IPS-18c (cell line): ENCODE results near the gene EFEMP2.

Experiments used
- H3K4me3 ChIP-seq: 2 replicates; pipeline ENCODE4 v1.7.0; 2013; ENCODE audit warnings: low read depth, mild to moderate bottlenecking, low read length, moderate library complexity; ENCODE audit not compliant: insufficient read depth
- H3K9me3 ChIP-seq: one replicate; pipeline ENCODE4 v1.6.1; 2013; ENCODE audit warnings: mild to moderate bottlenecking, low read length, moderate library complexity; ENCODE audit not compliant: control insufficient read depth, insufficient read depth

The EFEMP2 gene

GRCh38 chr11:65873318-65874156 is 937 bp upstream of the EFEMP2 start:
- H3K9me3 ChIP-seq = no peaks in the 10 kb centered on the region
- peak overlapping the region; percentile 71 for H3K4me3 ChIP-seq

DNA sequence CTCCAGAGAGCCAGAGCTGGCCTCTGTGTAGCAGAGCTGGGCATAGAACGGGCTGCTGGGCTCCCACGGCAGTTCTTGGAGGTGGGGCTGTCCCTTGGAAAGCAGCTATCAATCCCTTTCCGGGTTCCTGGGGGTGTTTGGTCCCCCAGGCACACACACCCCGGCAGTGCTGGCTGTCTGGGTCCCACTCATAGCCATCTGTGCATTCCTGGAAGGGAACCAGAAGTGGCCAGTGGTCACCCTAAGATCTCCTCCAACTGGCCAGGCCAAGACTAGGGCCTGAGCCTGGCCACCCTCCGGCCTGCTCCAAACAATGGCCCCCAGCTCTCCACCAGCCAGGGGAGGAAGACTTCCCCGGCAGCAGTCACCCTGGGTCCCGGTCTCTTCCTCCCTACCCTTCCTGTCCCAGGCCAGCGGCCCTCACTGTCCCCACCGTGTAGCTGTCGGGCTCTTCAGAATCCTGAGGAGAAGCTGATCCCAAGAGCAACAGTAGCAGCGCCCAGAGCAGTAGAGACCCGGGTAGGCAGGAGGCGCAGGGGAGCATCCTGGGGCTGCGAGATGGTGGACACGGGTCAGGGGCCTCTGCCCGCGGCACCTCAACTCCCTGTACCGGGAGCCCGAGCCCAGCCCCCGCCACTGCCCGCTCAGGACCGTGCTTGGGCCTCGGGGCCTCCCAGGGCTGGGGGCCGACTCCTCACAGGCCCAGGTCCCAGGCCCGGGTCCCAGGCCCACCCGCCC is 620 bp downstream of the EFEMP2 start:
- Histone ChIP-seq H3K9me3 (no peaks in the 10 kb centered on the region), H3K4me3 (peak overlapping the region; percentile 46)

DNA sequence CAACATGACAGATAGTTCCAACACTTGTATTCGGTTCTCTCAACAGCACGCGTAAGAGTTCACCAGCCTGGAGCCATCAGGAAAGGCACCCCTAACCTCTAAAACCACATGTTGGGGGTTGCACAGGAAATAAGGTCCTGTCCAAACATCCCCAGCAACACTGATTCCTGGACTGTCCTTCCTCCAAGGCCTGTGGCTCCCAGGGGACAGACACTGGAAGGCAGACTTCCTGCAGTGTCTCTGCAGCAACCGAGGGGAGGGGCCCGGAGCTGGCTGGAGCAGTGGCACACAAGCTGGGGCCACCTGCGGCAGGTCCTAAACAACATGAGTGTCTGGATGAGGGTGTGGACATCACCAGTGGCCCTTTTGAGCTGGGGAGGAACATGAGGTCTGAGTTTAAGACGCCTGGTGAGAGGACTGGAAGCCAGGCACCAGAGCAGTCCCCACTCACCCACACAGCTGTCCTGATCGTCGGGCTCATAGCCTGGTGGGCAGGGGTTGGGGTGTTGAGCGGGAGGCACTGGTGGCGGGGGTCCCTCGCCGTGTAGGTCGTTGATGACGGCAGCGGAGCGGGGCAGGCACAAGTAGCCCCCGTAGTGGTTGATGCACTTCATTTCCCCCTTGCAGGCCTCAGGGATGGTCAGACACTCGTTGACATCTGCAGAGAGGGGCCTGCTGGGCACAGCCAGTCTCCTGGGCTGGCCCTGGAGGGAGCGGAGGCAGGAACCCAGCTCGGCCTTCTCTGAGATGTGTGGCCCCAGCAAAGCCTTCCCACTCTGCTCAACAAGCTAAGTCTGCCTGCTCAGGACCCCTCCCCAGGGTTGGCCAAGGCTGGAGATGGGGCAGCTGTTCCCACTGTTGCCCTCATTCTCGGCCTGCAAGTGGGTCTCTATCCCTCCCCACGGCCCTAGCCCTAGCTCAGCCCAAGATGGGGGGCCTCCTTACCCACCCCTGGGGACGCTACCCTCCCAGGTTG is 1.6 kb downstream of the EFEMP2 start:
- H3K4me3 ChIP-seq = no peak overlapping the region

DNA sequence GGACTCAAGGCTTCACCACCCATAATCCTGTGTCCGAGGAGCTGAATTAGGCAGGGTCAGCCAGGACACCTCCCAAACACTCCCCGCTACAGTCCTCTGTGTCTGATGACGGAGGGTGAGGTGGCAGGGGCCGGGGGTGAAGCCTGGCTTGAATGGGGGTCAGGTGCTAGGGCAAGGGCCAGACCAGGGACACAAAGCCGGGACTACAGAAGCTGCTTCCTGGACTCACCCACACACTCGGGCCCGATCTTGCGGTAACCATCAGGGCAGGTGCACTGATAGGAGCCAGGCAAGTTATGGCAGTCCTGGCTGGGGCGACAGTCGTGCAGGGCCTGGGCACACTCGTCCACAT is 2.3 kb downstream of the EFEMP2 start:
- Histone ChIP-seq H3K9me3 (no peaks in the 10 kb centered on the region), H3K4me3 (no peak overlapping the region)

More for the DNA sequence above, 1.6 kb downstream of the EFEMP2 start:
- H3K9me3 ChIP-seq = no peaks in the 10 kb centered on the region

DNA sequence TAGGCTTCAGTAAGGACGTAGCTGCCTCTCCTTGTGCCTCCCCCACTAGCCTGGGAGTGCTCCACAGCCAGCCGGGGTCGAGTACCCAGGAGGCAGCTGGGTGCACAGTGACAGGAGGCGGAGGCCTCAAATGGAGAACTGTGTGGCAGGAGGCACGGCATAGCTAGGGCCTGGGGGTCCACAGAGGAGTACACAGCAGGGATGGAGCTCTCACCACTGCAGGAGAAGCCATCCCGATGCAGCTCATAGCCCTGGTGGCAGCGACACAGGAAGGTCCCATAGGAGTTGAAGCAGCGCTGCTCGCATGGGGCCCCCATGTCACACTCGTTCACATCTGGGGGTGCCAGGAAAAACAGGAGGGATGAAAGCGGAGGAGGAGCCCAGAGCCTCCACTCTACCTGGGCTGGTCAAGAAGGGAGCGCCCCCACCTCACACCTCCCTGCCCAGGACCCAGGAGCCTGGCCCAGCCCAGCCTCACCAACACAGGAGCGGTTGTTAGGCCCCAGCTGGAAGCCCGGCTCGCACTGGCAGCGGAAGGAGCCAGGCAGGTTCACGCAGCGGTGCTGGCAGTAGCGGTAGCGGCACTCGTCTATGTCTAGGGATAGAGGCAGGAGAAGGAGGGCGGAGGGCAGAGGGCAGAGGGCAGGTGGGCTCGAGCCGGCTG is 2.8 kb downstream of the EFEMP2 start:
- Histone ChIP-seq H3K4me3 (no peak overlapping the region), H3K9me3 (no peaks in the 10 kb centered on the region)

DNA sequence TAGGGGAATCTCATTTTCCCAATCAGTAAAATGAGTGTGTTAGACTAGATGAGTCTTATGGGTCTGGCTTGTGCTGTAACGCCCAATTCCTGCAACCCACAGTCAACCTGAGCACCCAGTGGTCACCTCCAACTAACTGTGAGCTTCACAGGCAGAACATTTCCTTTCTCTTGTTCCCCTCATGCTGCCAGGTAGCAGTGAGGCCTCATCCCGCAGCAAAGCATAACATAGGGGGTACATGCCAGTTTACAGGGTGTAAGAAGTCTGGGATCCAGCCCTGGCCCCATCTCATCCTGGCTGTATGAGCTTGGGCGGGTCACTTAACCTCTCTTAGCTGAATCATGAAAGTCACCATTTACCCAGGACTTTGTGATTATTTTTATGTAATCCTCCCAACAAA is 3.7 kb downstream of the EFEMP2 start:
- Histone ChIP-seq H3K9me3 (no peaks in the 10 kb centered on the region), H3K4me3 (no peak overlapping the region)

DNA sequence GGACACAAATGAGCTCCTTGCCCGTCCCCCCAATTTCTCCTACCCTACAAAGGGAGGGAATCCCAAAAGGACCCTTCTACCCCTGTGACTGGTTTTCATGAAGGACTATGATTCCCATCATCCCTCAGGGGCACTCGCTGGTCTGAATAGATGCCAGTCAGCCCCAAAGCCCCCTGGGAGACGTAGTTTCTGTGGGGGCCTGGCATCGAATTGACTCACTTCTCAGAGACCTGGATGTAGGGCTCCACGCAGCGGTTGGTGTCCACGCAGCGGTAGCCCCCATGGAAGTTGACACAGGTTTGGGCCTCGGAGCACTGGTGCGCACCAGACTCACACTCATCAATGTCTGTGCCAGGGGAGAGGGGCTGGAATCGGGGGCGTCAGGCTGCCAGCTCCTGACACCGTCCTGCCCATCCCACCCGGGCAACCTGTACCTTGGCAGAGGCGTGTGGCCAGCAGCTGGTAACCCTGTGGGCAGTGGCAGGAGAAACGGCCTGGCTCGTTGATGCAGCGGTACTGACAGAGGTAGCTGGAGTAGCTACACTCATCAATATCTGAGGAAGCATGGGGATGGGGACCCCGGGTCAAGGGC is 4.4 kb downstream of the EFEMP2 start:
- Histone ChIP-seq H3K4me3 (peak overlapping the region; percentile 41; the same call in 1 of the 2 replicates), H3K9me3 (no peaks in the 10 kb centered on the region)

DNA sequence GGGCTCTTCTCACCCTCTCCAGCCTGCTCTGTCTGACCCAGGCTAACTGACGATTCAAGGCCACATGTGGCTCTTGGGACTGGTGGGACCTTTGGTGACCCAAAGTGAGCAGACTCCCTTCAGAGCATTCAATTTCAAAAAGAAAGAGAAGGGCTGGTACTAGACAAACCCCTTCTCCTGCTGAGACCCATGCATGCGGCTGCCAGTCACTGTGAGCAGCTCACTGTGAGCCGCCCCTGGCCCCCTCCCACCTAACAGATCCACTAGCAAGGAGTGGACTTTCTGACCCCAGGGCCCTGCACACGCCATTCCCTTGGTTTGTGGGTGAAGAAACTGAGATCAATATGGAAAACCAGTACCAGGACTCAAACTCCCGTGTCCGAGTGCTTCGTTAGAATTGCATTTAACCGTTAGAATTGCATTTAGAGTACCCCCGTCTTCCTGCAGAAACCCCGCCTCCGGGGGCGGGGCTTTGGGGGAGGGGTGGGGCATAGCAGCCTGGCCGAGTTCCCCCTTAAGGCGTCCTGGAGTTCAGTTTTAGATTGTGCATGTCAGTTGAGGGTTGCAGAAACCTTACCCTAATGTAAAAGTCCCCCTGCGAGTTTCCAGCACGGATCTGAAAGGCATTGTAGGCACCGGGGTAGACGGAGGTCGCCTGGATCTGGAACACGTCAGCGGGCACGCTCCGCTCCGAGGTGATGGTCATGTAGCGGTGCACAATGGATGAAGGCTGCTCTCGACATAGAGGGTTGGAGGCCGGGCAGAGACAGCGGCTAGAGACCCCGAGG is 5.1 kb downstream of the EFEMP2 start:
- Histone ChIP-seq H3K4me3 (peak overlapping the region; percentile 41; the same call in 1 of the 2 replicates), H3K9me3 (no peaks in the 10 kb centered on the region)

DNA sequence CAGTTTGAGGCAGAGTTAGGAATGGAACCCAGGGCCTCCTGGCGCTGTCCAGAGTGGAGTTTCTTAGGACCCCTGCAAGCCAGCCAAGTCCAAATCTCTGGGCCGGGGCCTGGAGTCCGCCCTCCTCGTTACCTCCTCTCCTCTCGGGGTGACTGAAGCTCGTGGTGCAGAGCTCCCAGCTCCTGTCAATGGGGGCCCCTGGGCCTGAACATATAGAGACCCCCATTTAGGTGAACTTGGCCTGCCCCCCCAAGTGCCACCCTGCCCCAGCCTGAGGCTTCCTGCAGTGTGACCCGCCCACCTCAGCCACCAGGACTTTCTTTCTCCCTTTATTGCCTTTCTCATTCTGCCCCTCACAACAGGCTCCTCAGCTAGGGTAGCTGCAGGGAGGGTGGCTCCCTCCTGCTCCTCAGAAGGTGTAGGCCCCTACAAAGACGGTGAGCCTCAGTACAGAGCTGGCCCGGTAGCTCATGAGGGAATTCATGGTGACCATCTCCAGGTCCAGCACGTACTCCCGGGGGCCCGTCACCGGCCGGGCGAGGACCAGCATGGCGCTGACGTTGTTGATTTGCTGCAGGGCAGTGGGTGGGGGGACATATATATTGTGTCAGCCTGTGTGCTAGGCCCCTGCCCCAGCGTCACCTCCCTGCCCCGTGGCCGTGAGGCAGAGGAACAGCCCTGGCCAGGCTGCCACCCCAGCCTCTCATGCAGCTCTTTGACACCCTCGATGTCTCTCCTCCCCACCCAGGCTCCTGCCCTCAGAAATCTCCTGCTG is 5.9 kb downstream of the EFEMP2 start:
- H3K9me3 ChIP-seq = no peaks in the 10 kb centered on the region
- no peak overlapping the region for H3K4me3 ChIP-seq

DNA sequence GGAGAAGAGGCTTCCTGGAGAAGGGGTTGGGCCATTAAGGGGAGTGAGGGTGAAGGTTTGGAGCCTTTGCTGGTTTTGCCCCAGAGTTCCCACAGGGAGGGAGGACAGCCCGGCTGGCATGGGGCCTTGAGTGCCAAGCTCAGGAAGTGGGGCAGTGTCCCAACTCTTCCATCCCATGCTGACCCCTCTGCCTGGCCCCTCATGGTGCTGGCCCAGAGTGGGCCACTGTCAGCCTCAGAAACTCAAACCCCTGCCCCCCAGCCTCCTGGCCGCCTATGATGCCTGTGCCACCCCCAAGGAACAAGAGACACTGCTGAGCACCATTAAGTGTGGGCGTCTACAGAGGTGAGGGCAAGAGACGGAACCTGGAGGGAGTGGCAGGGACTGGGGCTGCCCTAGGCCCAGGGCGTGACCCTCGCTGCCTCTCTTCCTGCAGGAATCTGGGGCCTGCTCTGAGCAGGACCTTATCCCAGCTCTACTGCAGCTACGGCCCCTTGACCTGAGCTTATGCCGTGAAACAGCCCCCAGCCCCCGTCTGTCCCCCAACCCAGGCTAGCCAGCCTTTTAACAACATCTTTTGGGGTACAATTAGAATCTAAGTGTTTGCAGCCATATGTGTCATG is 6.9 kb downstream of the EFEMP2 start:
- Histone ChIP-seq H3K9me3 (no peaks in the 10 kb centered on the region), H3K4me3 (no peak overlapping the region)

GRCh38 chr11:65864706-65865471 is 7.7 kb downstream of the EFEMP2 start:
- Histone ChIP-seq H3K4me3 (no peak overlapping the region), H3K9me3 (no peaks in the 10 kb centered on the region)

DNA sequence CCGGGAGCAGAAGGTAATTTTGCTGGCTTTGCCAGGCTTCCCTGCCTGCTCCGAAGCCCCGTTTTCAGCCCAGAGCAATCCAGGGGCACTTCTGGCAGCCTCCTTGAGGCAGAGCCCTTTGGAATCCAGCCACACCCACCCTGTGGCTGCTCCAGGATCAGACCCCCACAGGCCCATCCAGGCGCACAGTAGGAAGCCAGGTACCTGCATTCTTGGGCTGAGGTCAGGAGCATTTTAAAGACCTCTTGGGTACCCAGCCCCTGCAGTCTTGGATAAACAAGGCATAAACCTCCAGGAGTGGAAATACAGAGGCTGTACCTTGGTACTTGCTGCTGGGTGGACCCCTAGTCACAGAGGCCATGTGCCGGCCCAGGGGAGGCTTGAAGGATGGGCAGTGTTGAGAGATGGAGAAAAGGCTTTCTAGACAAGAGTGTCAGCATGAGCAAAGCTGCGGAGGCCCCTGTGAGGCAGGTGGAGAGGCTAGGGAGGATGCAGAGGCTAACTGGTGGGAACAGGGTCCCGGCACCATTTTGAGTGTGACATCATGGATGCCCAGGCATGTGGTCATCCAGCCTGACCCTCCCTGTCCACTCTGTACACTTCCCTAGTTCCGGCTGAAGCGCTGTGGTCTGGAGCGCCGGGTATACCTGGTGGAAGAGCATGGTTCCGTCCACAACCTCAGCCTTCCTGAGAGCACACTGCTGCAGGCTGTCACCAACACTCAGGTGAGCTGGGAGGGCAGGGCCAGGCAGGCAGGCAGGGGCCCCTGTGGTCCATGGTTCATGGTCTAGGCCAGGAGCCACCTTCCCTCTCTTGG is 8.5 kb downstream of the EFEMP2 start:
- no peaks in the 10 kb centered on the region for H3K9me3 ChIP-seq
- H3K4me3 ChIP-seq = no peak overlapping the region

DNA sequence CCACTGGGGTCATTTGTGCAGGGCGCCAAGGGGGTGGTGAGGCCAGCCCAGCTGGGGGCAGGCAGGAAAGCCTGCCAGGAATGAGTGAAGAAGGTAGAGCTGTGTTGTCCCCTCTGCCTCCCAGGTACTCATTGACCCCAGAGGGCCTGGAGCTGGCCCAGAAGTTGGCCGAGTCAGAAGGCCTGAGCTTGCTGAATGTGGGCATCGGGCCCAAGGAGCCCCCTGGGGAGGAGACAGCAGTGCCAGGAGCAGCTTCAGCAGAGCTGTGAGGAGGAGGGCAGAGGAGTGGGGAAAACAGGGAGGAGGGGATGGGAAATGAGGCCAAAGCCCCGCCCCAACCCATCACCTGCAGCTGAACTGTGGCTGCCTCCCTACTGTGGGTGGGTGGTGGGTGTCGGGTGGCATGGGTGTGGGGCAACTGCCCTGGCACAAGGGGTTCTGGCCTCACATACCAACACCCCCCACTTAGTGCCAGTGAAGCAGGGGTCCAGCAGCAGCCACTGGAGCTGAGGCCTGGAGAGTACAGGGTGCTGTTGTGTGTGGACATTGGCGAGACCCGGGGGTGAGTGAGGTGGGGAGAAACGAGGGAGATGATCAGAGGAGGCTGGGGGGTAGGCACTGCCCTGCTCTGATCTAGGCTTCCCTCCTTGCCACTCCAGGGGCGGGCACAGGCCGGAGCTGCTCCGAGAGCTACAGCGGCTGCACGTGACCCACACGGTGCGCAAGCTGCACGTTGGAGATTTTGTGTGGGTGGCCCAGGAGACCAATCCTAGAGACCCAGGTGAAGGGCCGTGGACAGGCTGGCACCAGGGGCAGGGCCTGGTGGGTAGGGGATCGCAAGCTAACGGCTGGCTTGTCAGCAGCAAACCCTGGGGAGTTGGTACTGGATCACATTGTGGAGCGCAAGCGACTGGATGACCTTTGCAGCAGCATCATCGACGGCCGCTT is 9.4 kb downstream of the EFEMP2 start:
- Histone ChIP-seq H3K9me3 (no peaks in the 10 kb centered on the region), H3K4me3 (no peak overlapping the region)
